HG02870 (cell line): ENCODE data around the gene TAF1B.

Experiments used
- ATAC-seq: cut with Tn5 transposase; IDR thresholded peaks from one replicate; pipeline ENCODE4 v1.9.1; 2021; ENCODE audit warnings: mild to moderate bottlenecking, moderate library complexity; ENCODE audit not compliant: unreplicated experiment

Gene TAF1B

DNA sequence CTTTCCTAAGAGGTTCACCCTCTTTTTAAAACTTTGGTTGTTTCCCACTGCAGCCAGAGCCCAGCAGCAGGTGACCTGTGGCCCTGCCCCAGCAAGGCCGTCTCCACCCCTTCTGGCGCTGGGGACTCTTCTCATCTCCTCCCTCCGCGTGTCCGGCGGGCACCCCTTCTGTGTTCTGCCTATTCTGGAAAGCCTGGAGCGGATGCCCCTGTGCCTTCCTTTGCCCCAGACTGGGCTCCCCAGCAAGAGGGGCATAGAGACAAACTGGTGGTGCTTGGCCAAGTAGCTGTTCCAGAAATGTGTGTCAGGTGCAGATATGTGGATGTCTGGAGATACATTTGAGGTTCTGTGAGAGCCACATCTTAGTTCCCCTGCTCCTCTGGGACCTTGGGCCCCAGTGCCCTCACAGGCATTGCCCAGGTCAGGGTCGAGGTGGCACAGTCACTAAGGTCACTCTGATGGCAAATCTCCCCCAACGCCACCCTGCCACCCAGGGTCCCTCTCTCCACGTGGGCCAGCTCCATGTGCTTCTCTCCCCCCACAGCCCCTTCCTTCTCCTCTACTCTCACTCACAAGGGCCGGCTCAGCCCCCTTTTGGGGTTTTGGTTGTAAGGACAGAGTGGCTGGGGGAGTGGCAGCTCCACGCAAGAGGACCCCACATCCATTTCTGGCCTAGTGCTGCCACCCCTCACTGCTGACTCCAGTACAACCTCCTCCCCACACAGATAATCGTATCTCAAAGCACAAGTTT lies 35.5 kb upstream of the TAF1B start:
- no peak for ATAC-seq

DNA sequence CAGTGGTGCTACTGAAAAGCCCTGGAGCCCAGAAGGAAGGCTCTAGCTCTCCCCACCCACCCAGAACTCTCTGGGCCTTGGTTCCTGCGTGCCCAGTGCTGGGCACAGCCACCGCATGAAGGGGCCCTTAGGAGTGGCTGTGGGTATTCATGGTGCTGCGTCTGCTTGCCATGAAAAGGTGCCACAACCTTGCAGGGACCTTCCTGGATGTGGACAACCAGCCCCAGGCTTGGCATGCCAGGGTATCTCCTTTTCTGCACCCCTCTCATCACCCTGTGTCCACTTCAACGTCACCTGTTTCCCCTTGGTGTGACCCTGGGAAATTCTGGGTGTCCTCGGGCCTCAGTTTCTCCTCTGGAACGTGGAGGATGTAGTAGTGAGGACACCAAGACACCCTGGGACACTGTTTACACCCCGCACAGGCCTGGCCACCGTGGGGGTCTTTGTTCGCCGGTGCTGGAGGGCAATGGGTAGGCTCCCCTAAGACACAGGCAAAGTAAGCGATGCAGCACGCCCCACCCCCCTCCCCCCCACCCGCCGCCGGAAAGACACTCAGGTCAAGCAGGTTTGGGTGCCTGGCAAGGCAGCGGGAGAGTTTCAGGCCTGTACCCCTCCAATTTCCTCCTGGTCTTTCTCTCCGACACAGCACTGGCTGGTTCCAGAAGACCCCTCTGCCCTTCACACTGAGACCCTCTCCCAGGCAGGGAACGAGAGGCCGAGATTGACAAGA lies 34.8 kb upstream of the TAF1B start:
- no peak for ATAC-seq

DNA sequence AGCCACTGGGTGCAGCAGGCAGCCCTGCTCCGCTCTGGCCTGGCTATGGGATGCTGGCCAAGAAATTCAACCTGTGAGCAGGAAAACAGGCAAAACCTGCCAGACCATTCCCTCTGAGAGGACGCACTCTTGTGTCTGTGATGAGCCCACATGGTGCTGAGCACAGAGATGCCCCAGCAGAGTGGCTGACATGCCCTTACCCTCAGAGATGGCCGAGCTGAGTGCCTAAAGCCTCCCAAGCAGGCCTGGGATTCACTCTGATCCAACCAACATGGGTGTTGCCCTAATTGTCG lies 34.3 kb upstream of the TAF1B start:
- ATAC-seq, result no peak

GRCh38 chr2:9809448-9810088 lies 33.7 kb upstream of the TAF1B start:
- no peak for ATAC-seq

- no peak for ATAC-seq
Measured at GRCh38 chr2:9811216-9811615, 32.1 kb upstream of the TAF1B start.

DNA sequence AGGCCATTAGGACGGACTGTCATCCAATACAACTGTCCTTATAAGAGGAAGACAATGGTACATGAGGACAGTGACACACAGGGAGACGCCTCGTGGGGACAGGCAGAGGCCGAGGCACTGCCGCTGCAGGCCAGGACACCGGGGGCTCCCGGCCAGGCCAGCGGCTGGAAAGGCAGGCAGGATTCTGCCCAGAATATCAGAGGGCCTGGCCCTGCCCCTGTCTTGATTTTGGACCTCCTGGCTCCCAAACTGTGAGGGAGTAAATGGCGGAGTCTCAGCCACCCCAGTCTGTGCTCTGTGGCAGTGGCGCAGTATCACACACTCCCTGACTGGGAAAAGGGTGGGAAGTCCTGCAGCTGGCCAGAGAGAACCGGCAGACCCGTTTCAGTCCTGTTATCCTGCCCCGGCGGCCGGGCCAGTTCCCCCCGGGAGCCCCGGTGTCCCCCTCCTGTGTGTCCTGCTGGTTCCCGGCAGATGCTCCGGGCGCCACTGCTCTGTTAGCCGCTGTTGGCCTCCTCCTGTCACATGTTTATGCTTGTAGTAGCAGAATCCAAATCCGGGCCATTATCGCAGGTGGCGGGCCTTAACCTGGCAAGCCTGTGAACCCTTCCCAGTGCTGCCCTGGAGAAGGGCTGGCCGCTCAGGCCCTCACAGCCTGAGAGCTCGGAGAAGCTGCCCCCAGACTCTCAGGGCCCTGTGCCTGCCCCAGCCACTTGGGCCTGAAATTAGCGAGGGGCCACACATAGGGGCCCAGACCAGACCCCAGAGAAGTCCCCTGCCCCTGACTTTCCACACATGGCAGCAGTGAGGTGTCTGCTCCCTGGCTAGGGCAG lies 31.4 kb upstream of the TAF1B start:
- ATAC-seq, result no peak

DNA sequence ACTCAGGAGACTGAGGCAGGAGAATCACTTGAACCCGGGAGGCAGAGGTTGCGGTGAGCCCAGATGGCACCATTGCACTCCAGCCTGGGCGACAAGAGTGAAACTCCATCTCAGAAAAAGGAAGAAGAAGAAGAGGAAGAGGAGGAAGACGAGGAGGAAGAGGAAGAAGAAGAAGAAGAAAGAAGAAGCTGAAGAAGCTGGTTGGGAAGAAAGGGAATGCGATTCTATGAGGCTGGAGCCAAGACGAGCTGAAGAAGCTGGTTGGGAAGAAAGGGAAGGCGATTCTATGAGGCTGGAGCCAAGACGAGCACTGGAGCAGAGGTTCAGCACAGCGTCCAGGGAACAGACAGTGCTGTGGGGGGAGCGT lies 30.3 kb upstream of the TAF1B start:
- no peak for ATAC-seq

DNA sequence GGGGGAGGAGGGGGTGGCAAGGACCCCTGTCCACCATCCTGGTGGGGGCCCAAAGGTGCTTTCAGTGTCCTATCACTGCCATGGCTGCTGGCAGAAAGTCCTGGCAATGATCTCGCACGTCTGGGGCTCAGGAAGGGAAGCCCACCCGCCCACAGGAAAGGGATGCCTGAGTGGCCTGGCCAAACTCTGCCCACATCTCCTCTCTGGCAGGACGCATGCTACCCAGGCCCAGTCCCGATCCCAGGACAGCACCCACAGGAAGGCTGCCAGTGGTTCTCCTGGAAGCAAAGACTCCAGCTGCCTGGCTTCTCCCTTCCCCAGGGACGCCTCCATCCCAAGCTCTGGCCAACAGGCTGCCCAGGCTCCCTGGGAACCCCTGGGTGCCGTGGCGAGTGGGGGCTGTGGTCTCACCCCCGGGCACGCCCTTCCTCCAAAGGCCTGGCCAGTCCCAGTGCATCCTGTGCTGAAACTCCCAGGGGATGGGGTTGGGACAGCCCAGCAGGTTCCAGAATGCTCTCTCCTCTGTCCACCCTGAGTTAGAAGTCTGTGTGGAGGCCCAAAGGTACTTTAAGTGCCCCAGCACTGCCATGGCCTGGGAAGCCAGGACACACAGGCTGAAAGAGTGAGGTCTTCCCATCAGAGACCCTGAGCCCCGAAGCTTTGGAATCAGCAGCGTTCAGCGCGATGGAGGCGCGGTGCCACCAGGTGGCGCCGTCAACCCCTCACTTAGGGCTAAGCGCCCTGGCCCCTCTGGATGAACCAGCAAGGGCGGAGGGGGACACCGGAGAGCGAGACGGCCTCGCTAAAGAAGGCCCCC lies 29.8 kb upstream of the TAF1B start:
- no peak for ATAC-seq

GRCh38 chr2:9814129-9814868 lies 29.0 kb upstream of the TAF1B start:
- ATAC-seq, result no peak

DNA sequence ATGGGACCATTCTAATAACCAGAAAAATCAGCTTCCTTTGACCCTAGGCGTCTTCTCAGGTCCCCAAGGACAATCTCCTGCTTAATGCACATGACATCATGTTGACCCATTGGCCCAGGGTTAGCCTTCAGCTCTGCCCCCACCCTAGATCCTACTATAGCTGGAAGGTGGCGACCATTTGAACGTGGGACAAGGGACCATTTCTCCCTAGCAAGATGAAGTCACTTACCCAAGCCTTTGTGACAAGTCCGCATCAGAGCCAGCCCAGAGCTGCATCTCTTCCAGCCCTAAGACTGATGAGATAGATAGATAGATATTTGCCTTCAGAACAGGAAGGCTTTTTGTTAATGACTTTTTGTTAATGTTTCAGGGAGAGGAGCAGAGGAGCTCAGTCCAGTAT lies 28.2 kb upstream of the TAF1B start:
- ATAC-seq, result no peak

DNA sequence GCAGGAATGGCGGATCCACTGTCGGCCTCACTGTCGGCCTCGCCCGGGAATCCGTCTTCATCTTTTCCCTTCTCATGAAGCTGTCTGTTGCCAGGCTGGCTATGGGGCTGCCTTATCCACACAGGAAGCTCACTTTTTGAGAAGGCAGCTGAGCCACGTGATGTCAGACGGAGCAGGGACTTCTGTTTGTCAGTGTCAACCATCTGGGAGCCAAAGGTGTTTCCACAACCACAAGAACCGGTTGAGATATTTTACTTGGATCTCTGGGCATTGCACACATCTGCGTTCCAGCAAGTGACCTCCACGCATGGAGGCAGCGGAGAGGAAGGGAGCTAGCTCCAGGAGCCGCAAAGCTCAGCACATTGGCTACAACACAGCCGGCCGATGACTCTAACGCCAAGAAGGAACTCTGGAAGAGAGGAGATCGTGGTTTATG lies 27.4 kb upstream of the TAF1B start:
- ATAC-seq, result no peak

GRCh38 chr2:9818097-9818496 lies 25.2 kb upstream of the TAF1B start:
- ATAC-seq, result no peak

DNA sequence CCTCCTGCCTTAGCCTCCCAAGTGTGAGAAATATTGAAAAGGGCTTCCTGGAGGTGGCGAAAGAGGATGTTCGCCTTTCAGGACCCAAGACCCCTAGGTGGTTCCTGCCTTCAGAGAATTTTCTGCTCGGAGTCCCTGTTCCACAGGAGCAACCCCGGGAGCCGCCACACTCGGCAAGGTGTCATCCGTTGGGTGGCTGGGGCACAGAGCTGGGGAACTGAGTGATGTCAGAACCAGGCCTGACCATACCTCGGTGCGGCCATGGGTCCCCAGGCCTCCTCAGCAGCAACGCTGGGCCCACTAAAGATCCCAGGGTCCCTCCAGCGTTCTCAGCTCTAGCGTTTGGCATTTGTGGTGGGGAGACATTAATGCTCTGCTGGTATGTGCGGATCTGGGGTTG lies 23.7 kb upstream of the TAF1B start:
- no peak for ATAC-seq

DNA sequence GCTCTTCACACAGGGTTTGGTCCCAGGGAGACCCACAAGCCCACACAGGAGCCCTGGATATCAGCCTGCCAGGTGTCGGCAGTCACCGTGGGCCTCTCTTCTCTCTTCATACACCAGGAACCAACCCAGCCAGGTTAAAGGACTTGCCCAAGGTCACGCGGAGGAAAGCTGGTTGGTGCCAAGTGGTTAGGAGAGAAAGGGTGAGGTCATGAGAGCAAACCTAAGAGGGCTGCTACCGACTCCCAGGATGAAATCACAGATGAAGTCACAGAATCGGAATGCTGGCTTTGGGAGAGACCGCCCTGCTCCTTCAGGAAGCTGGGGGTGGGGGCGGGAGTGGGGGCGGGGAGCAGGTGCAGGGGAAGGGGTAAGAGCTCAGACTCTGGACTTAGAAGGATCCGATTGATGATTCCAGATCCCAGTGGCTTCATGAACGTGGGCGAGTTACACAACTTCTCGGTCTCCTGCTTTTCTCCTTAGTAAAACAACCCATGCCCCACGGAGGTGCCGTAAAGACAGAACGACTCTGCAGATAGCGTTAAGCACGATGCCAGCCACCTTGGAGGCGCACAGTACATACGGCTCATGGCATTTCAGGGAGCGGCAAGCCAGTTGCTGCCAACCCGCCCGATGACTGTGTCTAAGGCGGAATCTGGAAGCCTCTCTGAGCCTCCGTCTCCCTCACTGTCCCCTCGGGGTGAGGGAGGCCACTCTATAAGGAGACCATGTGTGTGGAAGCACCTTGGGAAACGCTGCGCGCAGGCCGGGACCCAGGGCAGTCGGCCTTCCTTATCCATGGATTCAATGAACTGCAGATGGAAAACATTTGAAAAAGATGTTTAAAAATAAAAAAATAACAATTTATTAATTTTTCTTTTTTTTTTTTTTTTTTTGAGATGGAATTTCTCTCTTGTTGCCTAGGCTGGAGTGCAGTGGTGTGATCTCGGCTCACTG lies 23.0 kb upstream of the TAF1B start:
- ATAC-seq, result no peak

- no peak for ATAC-seq
Measured at GRCh38 chr2:9821805-9822445, 21.3 kb upstream of the TAF1B start.

DNA sequence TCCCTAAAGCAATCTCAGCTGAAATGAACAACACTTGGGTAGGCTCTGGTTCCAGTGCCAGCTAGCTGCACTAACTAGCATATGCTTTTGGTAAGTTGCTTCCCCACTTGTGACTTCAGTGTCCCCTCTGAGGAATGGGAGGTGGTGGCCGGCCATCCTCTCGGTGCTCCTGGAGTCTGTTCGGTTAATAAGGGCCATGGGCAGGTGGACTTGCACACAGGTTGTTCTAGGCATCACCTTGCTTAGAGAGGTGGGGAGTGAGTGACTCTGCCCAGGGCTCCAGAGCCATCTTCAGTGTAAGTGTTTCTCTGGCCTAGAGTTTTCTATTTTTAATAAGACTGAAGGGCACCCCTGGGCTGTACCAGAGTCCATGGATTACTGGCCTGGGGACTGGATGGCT lies 18.8 kb upstream of the TAF1B start:
- no peak for ATAC-seq

DNA sequence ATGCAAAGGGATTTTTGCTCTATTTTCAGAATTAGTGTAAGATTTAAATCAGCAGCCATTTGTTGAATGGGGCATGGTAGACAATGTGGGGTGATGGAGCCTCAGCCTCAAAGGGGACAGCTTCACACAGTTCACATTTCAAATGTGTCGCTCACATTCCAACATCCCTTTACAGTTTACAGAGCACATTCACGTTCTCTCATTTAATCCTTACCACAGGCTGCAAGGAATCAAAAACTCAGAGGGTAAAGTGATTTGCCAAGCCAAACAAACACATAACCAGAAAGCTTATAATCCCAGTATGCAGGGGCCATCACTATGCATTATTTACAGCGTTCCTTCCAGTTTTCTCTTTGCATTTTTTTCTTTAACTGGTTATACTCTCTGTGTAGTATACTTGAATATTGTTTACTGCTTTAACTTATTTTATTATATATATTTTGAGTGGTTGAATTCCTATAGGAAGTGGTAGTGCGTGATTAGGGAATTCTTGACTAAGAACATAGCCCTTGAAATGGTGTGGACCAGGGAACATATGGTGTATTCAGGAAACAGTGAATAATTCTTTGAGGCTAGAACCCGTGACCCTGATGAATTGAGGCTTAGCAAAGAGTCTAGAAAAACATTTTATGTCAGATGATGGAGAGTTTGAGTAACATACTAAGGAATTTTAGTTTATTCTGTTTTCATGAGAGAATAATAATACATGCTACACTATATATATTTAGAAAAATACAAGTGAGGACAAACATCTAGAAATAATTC lies 18.1 kb upstream of the TAF1B start:
- ATAC-seq, result no peak

GRCh38 chr2:9826208-9826607 lies 17.1 kb upstream of the TAF1B start:
- no peak for ATAC-seq
